VCaP (cell line): Measurements from ENCODE around the gene ATP2C2.
"Not testable (repeated sequence)": the region's sequence is repeated elsewhere in the genome, so short reads cannot be mapped to it uniquely, and the experiment has no call there.

Source experiments
- H3K27ac ChIP-seq: fragments of 450-650 bp; 2 replicates; pipeline ENCODE4 v1.5.1; 2017
- CTCF ChIP-seq: fragments of 450-650 bp; conservative IDR thresholded peaks from 2 replicates; pipeline ENCODE4 v1.5.1; 2017; ENCODE audit warnings: mild to moderate bottlenecking, moderate library complexity

ATP2C2 gene

GRCh38 chr16:84386047-84386446 lies 17.7 kb downstream of the ATP2C2 start:
- H3K27ac ChIP-seq = no peak overlapping the region
- no peak for TF ChIP-seq CTCF

GRCh38 chr16:84387021-84387420 lies 18.7 kb downstream of the ATP2C2 start:
- H3K27ac ChIP-seq = no peak overlapping the region
- TF ChIP-seq CTCF = no peak

- H3K27ac ChIP-seq = no peak overlapping the region
- TF ChIP-seq CTCF = no peak
These were observed 21.9 kb downstream of the ATP2C2 start for GRCh38 chr16:84390131-84390785.

- H3K27ac ChIP-seq = no peak overlapping the region
- TF ChIP-seq CTCF = no peak
These were observed 23.1 kb downstream of the ATP2C2 start for GRCh38 chr16:84391151-84392030.

- H3K27ac ChIP-seq = no peak overlapping the region
- TF ChIP-seq CTCF = no peak
These were observed 23.7 kb downstream of the ATP2C2 start for GRCh38 chr16:84392031-84392360.

- not testable (repeated sequence) for H3K27ac ChIP-seq
These were observed 27.7 kb downstream of the ATP2C2 start for GRCh38 chr16:84396082-84396481.

- no peak overlapping the region for H3K27ac ChIP-seq
- no peak for TF ChIP-seq CTCF
These were observed 28.2 kb downstream of the ATP2C2 start for GRCh38 chr16:84396537-84397008.

- TF ChIP-seq CTCF = no peak
- no peak overlapping the region for H3K27ac ChIP-seq
These were observed 28.8 kb downstream of the ATP2C2 start for GRCh38 chr16:84397090-84397489.
